HEK293T (cell line): ENCODE data around the gene SUGCT.
"Not testable (repeated sequence)": the region's sequence is repeated elsewhere in the genome, so short reads cannot be mapped to it uniquely, and the experiment has no call there.

Source experiments
- CTCF ChIA-PET: fragments of 350-600 bp; formaldehyde crosslinking; extraction: SDS; loops from one replicate; lab custom pipeline; 2021; ENCODE audit warnings: antibody characterized with exemption, inconsistent platforms; lab: Yijun Ruan, JAX
- POLR2A ChIA-PET: fragments of 350-600 bp; formaldehyde crosslinking; extraction: SDS; loops from one replicate; lab custom pipeline; 2020; ENCODE audit warnings: antibody characterized with exemption, inconsistent platforms; lab: Yijun Ruan, JAX
- DNase-seq: peaks from one replicate; pipeline ENCODE4 v3.0.0; 2012; ENCODE audit warnings: mixed read lengths; ENCODE audit errors: extremely low spot score
- ARNT ChIP-seq: fragments of 450-650 bp; IDR thresholded peaks from 2 replicates; pipeline ENCODE4 v1.6.1; 2017; ENCODE audit warnings: mild to moderate bottlenecking
- BHLHE40 ChIP-seq: fragments of 450-650 bp; IDR thresholded peaks from 2 replicates; pipeline ENCODE4 v1.6.1; 2016; ENCODE audit warnings: mild to moderate bottlenecking, moderate library complexity, borderline replicate concordance
- CTBP1 ChIP-seq: fragments of 450-650 bp; IDR thresholded peaks from 2 replicates; pipeline ENCODE4 v1.6.1; 2016; ENCODE audit warnings: borderline replicate concordance
- ELF4 ChIP-seq: fragments of 450-650 bp; IDR thresholded peaks from 2 replicates; pipeline ENCODE4 v1.6.1; 2017; ENCODE audit warnings: antibody characterized with exemption
- FOXA1 ChIP-seq: fragments of 450-650 bp; IDR thresholded peaks from 2 replicates; pipeline ENCODE4 v1.6.1; 2016; ENCODE audit warnings: mild to moderate bottlenecking
- FOXK2 ChIP-seq: fragments of 450-650 bp; IDR thresholded peaks from 2 replicates; pipeline ENCODE4 v1.6.1; 2016; ENCODE audit warnings: mild to moderate bottlenecking
- FOXM1 ChIP-seq: fragments of 450-650 bp; IDR thresholded peaks from 2 replicates; pipeline ENCODE4 v1.6.1; 2017; ENCODE audit warnings: mild to moderate bottlenecking, borderline replicate concordance
- HDGF ChIP-seq: fragments of 450-650 bp; IDR thresholded peaks from 2 replicates; pipeline ENCODE4 v1.6.1; 2017; ENCODE audit warnings: antibody characterized with exemption, borderline replicate concordance
- L3MBTL2 ChIP-seq: fragments of 450-650 bp; conservative IDR thresholded peaks from 2 replicates; pipeline ENCODE4 v1.6.1; 2016; ENCODE audit warnings: mild to moderate bottlenecking
- LEF1 ChIP-seq: fragments of 450-650 bp; IDR thresholded peaks from 2 replicates; pipeline ENCODE4 v1.6.1; 2017; ENCODE audit warnings: mild to moderate bottlenecking, borderline replicate concordance
- NFRKB ChIP-seq: fragments of 450-650 bp; IDR thresholded peaks from 2 replicates; pipeline ENCODE4 v1.6.1; 2016; ENCODE audit warnings: mild to moderate bottlenecking, moderate library complexity
- PKNOX1 ChIP-seq: fragments of 450-650 bp; IDR thresholded peaks from 2 replicates; pipeline ENCODE4 v1.6.1; 2016
- SP1 ChIP-seq: fragments of 450-650 bp; IDR thresholded peaks from 2 replicates; pipeline ENCODE4 v1.6.1; 2017
- SUZ12 ChIP-seq: fragments of 450-650 bp; IDR thresholded peaks from 2 replicates; pipeline ENCODE4 v1.6.1; 2016; ENCODE audit warnings: mild to moderate bottlenecking
- TARDBP ChIP-seq: fragments of 450-650 bp; IDR thresholded peaks from 2 replicates; pipeline ENCODE4 v1.6.1; 2016
- ZNF384 ChIP-seq: fragments of 450-650 bp; IDR thresholded peaks from 2 replicates; pipeline ENCODE4 v1.6.1; 2016

The SUGCT gene

GRCh38 chr7:40120020-40120419, 14.8 kb upstream of the SUGCT start:
- CTCF ChIA-PET = no interaction called here

GRCh38 chr7:40122100-40122939, 12.5 kb upstream of the SUGCT start:
- CTCF ChIA-PET = interaction anchor here (0.6 kb wide), 1 partner anchor 552 kb away, joined by 3 read pairs; no protein-coding TSS in a partner anchor
- POLR2A ChIA-PET, DNase-seq: not testable (repeated sequence)

More at GRCh38 chr7:40120020-40120419, 14.8 kb upstream of the SUGCT start:
- TF ChIP-seq FOXA1 (no peak), LEF1 (no peak), SUZ12 (no peak), L3MBTL2 (no peak)
- DNase-seq = no peak
- POLR2A ChIA-PET = no interaction called here

GRCh38 chr7:40122940-40123254, 11.9 kb upstream of the SUGCT start:
- TF ChIP-seq L3MBTL2 = no peak
- no peak for TF ChIP-seq NFRKB
- TF ChIP-seq ZNF384 = no peak
- CTCF ChIA-PET = interaction anchor here (0.6 kb wide), 1 partner anchor 553 kb away, joined by 3 read pairs; no protein-coding TSS in a partner anchor
- DNase-seq = no peak
- POLR2A ChIA-PET = no interaction called here

GRCh38 chr7:40133561-40134427, 1.0 kb upstream of the SUGCT start:
- POLR2A ChIA-PET = interaction anchor here (1.0 to 1.3 kb wide), 4 partner anchors 8 to 36 kb away, joined by 3 to 6 read pairs (median 4); no protein-coding TSS in a partner anchor
- DNase-seq = no peak
- TF ChIP-seq SP1 = no peak
- no peak for TF ChIP-seq SUZ12
- no peak for TF ChIP-seq ARNT
- TF ChIP-seq LEF1 = no peak
- TF ChIP-seq ZNF384 = no peak
- no peak for TF ChIP-seq PKNOX1
- TF ChIP-seq NFRKB = no peak
- TF ChIP-seq FOXK2 = no peak
- TF ChIP-seq FOXM1 = no peak
- TF ChIP-seq L3MBTL2 = no peak
- TF ChIP-seq BHLHE40 = no peak
- TF ChIP-seq CTBP1 = no peak
- no peak for TF ChIP-seq ELF4
- no peak for TF ChIP-seq TARDBP
- no peak for TF ChIP-seq HDGF
- TF ChIP-seq FOXA1 = no peak
- CTCF ChIA-PET = interaction anchor here (0.5 to 1.0 kb wide), 4 partner anchors 9 to 1937 kb away, joined by 3 to 4 read pairs (median 3); no protein-coding TSS in a partner anchor

GRCh38 chr7:40135317-40135610, 459 bp downstream of the SUGCT start:
- no peak for DNase-seq
- POLR2A ChIA-PET = interaction anchor here (1.0 to 1.3 kb wide), 3 partner anchors 10 to 184 kb away, joined by 5 to 6 read pairs (median 5); no protein-coding TSS in a partner anchor
- no peak for TF ChIP-seq CTBP1
- no peak for TF ChIP-seq BHLHE40
- no peak for TF ChIP-seq HDGF
- TF ChIP-seq L3MBTL2 = no peak
- TF ChIP-seq SP1 = no peak
- TF ChIP-seq FOXA1 = no peak
- TF ChIP-seq ELF4 = no peak
- TF ChIP-seq LEF1 = no peak
- TF ChIP-seq NFRKB = no peak
- TF ChIP-seq ZNF384 = no peak
- no peak for TF ChIP-seq FOXM1
- no peak for TF ChIP-seq ARNT
- TF ChIP-seq TARDBP = no peak
- TF ChIP-seq FOXK2 = no peak
- no peak for TF ChIP-seq SUZ12
- CTCF ChIA-PET = interaction anchor here (1.0 to 1.2 kb wide), 2 partner anchors 27 to 899 kb away, joined by 3 read pairs; no protein-coding TSS in a partner anchor

- TF ChIP-seq ARNT (no peak), FOXA1 (no peak), ELF4 (no peak), HDGF (no peak), SP1 (no peak), BHLHE40 (no peak), LEF1 (no peak)
- DNase-seq = no peak
- ChIA-PET POLR2A (no interaction called here), CTCF (no interaction called here)
Measured at GRCh38 chr7:40137563-40137962, 2.8 kb downstream of the SUGCT start.

- ChIA-PET CTCF (no interaction called here), POLR2A (no interaction called here)
- TF ChIP-seq HDGF = no peak
- no peak for TF ChIP-seq FOXK2
- TF ChIP-seq NFRKB = no peak
- no peak for TF ChIP-seq ELF4
- TF ChIP-seq L3MBTL2 = no peak
- TF ChIP-seq FOXA1 = no peak
- no peak for TF ChIP-seq SP1
- TF ChIP-seq ARNT = no peak
- no peak for TF ChIP-seq BHLHE40
- no peak for TF ChIP-seq PKNOX1
- no peak for TF ChIP-seq SUZ12
- no peak for DNase-seq
Measured at GRCh38 chr7:40138973-40139372, 4.2 kb downstream of the SUGCT start.

GRCh38 chr7:40139891-40140290, 5.1 kb downstream of the SUGCT start:
- CTCF ChIA-PET, DNase-seq, POLR2A ChIA-PET: not testable (repeated sequence)

GRCh38 chr7:40141916-40142315, 7.1 kb downstream of the SUGCT start:
- DNase-seq, CTCF ChIA-PET, POLR2A ChIA-PET: not testable (repeated sequence)

GRCh38 chr7:40145596-40146130, 10.9 kb downstream of the SUGCT start:
- DNase-seq, POLR2A ChIA-PET, CTCF ChIA-PET: not testable (repeated sequence)
